K562 (cell line): ENCODE data around the gene NYAP1. TPM values are rescaled to one million over a fixed set of nuclear protein-coding genes. Genes with fewer than 3 reads are reported as not detected.

ENCODE experiments used
- ATF6 ChIP-seq: sonication (generic); formaldehyde crosslinking; IDR thresholded peaks from 2 replicates; pipeline ENCODE4 v1.4.0; 2020; ENCODE audit warnings: mild to moderate bottlenecking, missing genetic modification reagents
- E2F8 ChIP-seq: fragments of 450-650 bp; IDR thresholded peaks from 2 replicates; pipeline ENCODE4 v1.7.1; 2018; ENCODE audit warnings: mild to moderate bottlenecking, low read depth; ENCODE audit not compliant: partially characterized antibody
- EP300 ChIP-seq: IDR thresholded peaks from 2 replicates; pipeline ENCODE4 v1.6.1; 2012; ENCODE audit warnings: low read length, improper control_type of control experiment
- ETV5 ChIP-seq: sonication (generic); formaldehyde crosslinking; IDR thresholded peaks from 2 replicates; pipeline ENCODE4 v1.4.0; 2020; ENCODE audit warnings: low read depth, mild to moderate bottlenecking, missing genetic modification reagents
- ID3 ChIP-seq, 2 experiments: fragments of 250-450 bp in 1 of 2; fragments of 450-650 bp in 1 of 2; sonication (Bioruptor Pico) in 1 of 2; IDR thresholded peaks; 2 replicates each; pipeline versions ENCODE4 v1.6.1 to v1.8.0; 2016 to 2021; ENCODE audit warnings: mild to moderate bottlenecking in 2 of 2, moderate library complexity in 2 of 2, missing compliant biosample characterization in 1 of 2, missing genetic modification characterization in 1 of 2
- RFX1 ChIP-seq: fragments of 450-650 bp; IDR thresholded peaks from 2 replicates; pipeline ENCODE4 v1.6.1; 2016; ENCODE audit warnings: mild to moderate bottlenecking, moderate library complexity
- SIX5 ChIP-seq, 2 experiments: IDR thresholded peaks; 2 replicates each; pipeline ENCODE4 v1.6.1; 2011; ENCODE audit warnings: low read length in 2 of 2, borderline replicate concordance in 1 of 2, low read depth in 1 of 2, mild to moderate bottlenecking in 1 of 2, moderate library complexity in 1 of 2; ENCODE audit not compliant: insufficient read depth in 1 of 2
- SRSF3 ChIP-seq: fragments of 200-400 bp; formaldehyde crosslinking; IDR thresholded peaks from 2 replicates; pipeline ENCODE4 v1.6.1; 2016; ENCODE audit warnings: mild to moderate bottlenecking, low read length, moderate library complexity; ENCODE audit not compliant: insufficient read depth
- THAP7 ChIP-seq: fragments of 250-450 bp; sonication (Bioruptor Pico); IDR thresholded peaks from 2 replicates; pipeline ENCODE4 v1.5.0; 2021
- ZBTB1 ChIP-seq: sonication (generic); formaldehyde crosslinking; IDR thresholded peaks from 2 replicates; pipeline ENCODE4 v1.8.1; 2023; ENCODE audit warnings: missing genetic modification reagents, low read depth, mild to moderate bottlenecking, borderline replicate concordance
- ZBTB5 ChIP-seq: fragments of 450-650 bp; IDR thresholded peaks from 2 replicates; pipeline ENCODE4 v1.6.1; 2017; ENCODE audit warnings: antibody characterized with exemption
- ZC3H4 ChIP-seq: sonication (generic); formaldehyde crosslinking; IDR thresholded peaks from 2 replicates; pipeline ENCODE4 v1.9.0; 2021; ENCODE audit warnings: missing genetic modification reagents, borderline replicate concordance
- ZFX ChIP-seq: sonication (generic); formaldehyde crosslinking; IDR thresholded peaks from 2 replicates; pipeline ENCODE4 v1.8.0; 2022; ENCODE audit warnings: mild to moderate bottlenecking, missing genetic modification reagents, moderate library complexity
- ZNF175 ChIP-seq: fragments of 200-800 bp; sonication (Bioruptor generic); IDR thresholded peaks from 2 replicates; pipeline ENCODE4 v1.6.1; 2016; ENCODE audit warnings: low read depth, mild to moderate bottlenecking, missing genetic modification characterization, missing compliant biosample characterization
- ZNF23 ChIP-seq: fragments of 250-450 bp; sonication (Bioruptor Pico); IDR thresholded peaks from 2 replicates; pipeline ENCODE4 v1.4.0; 2020; ENCODE audit warnings: mild to moderate bottlenecking
- ZNF511 ChIP-seq: sonication (generic); formaldehyde crosslinking; IDR thresholded peaks from 2 replicates; pipeline ENCODE4 v1.8.0; 2022; ENCODE audit warnings: mild to moderate bottlenecking, missing genetic modification reagents
- ZNF778 ChIP-seq: fragments of 450-650 bp; formaldehyde crosslinking; IDR thresholded peaks from 2 replicates; pipeline ENCODE4 v1.4.0; 2020; ENCODE audit warnings: mild to moderate bottlenecking, moderate library complexity
- polyA plus RNA-seq, 8 experiments: library from polyadenylated mRNA; depleted of rRNA in 4 of 8; stranded (reverse) in 5 of 8; unstranded in 3 of 8; fragments of >200 nt; fragmentation: Nextera tagmentation in 2 of 8; fragmentation: Illumina TruSeq in 1 of 8; extraction: Ambion mirVana in 2 of 8; extraction: Trizol in 1 of 8; gene quantifications; 2 replicates each; pipeline versions ENCODE4 v1.2.1 to v1.2.3, GENCODE V29; 2011 to 2014; ENCODE audit warnings: inconsistent platforms in 1 of 8, missing spikeins in 1 of 8
- total RNA-seq, 7 experiments: library from RNA; depleted of rRNA in 6 of 7; stranded (reverse); fragments of >200 nt in 6 of 7; fragmentation: Illumina TruSeq in 2 of 7; extraction: Trizol in 2 of 7; gene quantifications; 2 replicates each; pipeline versions ENCODE4 v1.2.1 to v1.2.3, GENCODE V29; 2011 to 2021; ENCODE audit warnings: low replicate concordance in 1 of 7

NYAP1 gene
- total and polyA plus RNA-seq, 9 of the 15 experiments (the other 6 are each of a cell fraction or from before 2014, with no cell fraction given): 0.11 to 0.88 (median 0.22) TPM; not detected in 2

GRCh38 chr7:100538654-100539435 lies 55.1 kb downstream of the NYAP1 start, which contains the start of gene AGFG2 (continued):
- TF ChIP-seq E2F8 (peak; percentile 100), ID3 (CRISPR knock-in tag; IDR thresholded peaks at IDR 0.05) (no peak), ID3 (tag; IDR thresholded peaks at IDR 0.05) (no peak; the same call in 1 of the 2 replicates), ZNF511 (CRISPR knock-in tag) (peak; percentile 59), SIX5 (IDR thresholded peaks at IDR 0.05; ENCODE audit: borderline replicate concordance in 1 of 2, insufficient read depth in 1 of 2, low read depth in 1 of 2, low read length in 2 of 2) (no peak), SRSF3 (no peak), ZNF175 (CRISPR knock-in tag) (no peak), THAP7 (CRISPR knock-in tag) (no peak), ZBTB1 (CRISPR knock-in tag) (no peak), RFX1 (no peak; the same call in 1 of the 2 replicates), ZNF778 (CRISPR knock-in tag) (no peak), ZNF23 (CRISPR knock-in tag) (no peak), ETV5 (no peak), ATF6 (CRISPR knock-in tag) (peak; percentile 76), ZC3H4 (CRISPR knock-in tag) (no peak), EP300 (no peak), ZBTB5 (no peak), ZFX (CRISPR knock-in tag) (peak; percentile 67)
